Measurements from ENCODE around the gene TRIM33.
A peak's percentile ranks its signal among the peaks of the same experiment; 100 is the strongest.

The TRIM33 gene

DNA sequence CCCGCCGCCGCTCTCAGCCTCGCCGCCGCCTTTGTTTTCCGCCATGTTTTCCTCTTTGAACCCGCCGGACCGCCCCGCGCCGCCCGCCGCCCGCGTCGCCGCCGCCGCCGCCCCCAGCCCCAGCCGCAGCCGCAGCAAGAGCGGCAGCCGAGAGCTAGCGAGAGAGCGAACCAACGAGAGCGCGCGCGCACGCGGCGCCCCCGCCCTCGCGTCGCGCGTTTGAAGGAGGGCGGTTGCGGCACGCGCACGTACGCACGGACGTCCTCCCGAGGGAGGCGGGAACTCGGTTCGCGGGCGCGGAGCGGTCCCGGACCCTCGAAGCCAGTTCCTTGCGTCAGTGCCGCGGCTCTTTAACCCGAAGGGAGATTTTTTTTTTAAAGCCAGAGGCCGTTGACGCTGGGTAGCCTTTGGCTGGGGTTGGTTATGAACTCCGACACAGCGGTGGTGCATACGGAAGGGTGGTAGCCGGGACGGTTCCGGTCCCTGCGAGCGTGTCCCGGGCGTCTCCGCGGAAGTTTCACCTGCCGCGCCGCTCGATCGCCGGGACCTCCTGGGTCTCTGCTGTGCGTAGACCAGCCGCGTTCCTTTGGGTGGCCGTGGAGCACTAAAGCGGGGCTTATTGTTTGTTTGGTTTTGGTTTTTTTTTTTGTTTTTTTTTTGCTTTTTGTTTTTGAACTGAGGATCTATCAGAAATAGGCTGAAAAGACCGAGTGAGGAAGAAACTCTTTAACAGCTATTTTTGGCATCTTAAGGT lies at the start of gene TRIM33:
Gene TRIM33, minus strand, starts transcription at position 172 of the 754 bp plus-strand sequence. Its CDS starts 127 bp downstream, at position 45.
- DNase-seq (ENCODE audit: low read depth, low spot score), result peak; percentile 80

GRCh38 chr1:114559356-114559755 lies 48.4 kb upstream of the TRIM33 start:
- no peak for DNase-seq (ENCODE audit: low read depth, low spot score)

- no peak for DNase-seq (ENCODE audit: low read depth, low spot score)
Measured at GRCh38 chr1:114558544-114558943, 47.5 kb upstream of the TRIM33 start.

GRCh38 chr1:114554577-114554976 lies 43.6 kb upstream of the TRIM33 start:
- DNase-seq (ENCODE audit: low read depth, low spot score), result no peak

GRCh38 chr1:114552106-114552639 lies 41.2 kb upstream of the TRIM33 start:
- DNase-seq (ENCODE audit: low read depth, low spot score), result no peak

DNA sequence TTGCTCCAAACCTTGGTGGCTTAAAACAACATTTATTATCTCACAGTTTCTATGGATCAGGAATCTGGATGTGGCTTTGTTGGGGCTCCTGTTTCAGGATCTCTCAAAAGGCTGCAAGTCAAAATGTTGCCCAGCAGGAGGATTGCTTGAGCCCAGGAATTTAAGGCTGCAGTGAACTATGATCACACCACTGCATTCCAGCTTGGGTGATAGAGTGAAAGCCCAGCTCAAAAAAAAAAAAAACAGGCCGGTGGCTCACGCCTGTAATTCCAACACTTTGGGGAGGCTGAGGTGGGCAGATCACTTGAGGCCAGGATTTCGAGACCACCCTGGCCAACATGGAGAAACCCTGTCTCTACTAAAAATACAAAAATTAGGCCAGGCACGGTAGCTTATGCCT lies 40.4 kb upstream of the TRIM33 start:
- peak; percentile 12 for DNase-seq (ENCODE audit: low read depth, low spot score)

GRCh38 chr1:114550336-114550735 lies 39.3 kb upstream of the TRIM33 start:
- DNase-seq (ENCODE audit: low read depth, low spot score), result no peak

- DNase-seq (ENCODE audit: low read depth, low spot score), result no peak
Measured at GRCh38 chr1:114549137-114549536, 38.1 kb upstream of the TRIM33 start.

- no peak for DNase-seq (ENCODE audit: low read depth, low spot score)
Measured at GRCh38 chr1:114547076-114547475, 36.1 kb upstream of the TRIM33 start.

DNA sequence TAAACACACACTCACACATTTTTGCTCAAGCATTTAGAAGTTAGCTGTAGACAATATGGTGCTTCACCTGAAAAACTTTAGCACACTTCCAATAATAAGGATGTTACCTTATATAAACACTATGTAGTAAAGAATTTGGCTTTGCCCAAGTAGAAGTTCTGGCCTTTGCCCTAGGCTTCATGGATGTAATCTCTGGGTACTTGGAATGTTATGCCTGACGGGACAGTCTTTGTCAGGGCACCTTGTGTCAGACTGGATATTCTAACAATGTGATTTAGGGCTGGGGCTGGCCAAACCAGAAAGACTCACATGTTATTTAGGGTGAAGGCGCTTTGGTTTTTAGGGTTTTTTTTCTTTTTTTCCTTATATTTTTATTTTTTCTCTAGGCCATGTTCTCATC lies 34.8 kb upstream of the TRIM33 start:
- no peak for DNase-seq (ENCODE audit: low read depth, low spot score)

- DNase-seq (ENCODE audit: low read depth, low spot score), result no peak
Measured at GRCh38 chr1:114545315-114545714, 34.3 kb upstream of the TRIM33 start.

- no peak for DNase-seq (ENCODE audit: low read depth, low spot score)
Measured at GRCh38 chr1:114540821-114541220, 29.8 kb upstream of the TRIM33 start.

GRCh38 chr1:114540272-114540671 lies 29.3 kb upstream of the TRIM33 start:
- DNase-seq (ENCODE audit: low read depth, low spot score), result no peak

DNA sequence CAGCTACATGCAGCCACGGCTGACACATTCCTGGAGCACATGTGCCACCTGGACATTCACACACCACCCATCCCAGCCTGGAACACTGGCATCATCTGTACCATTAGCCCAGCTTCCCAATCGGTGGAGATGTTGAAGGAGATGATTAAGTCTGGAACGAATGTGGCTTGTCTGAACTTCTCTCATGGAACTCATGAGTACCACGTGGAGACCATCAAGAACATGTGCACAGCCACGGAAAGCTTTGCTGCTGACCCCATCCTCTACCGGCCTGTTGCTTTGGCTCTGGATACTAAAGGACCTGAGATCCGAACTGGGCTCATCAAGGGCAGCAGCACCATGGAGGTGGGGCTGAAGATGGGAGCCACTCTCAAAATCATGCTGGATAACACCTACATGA lies 25.0 kb upstream of the TRIM33 start:
- no peak for DNase-seq (ENCODE audit: low read depth, low spot score)

GRCh38 chr1:114535401-114535800 lies 24.4 kb upstream of the TRIM33 start:
- DNase-seq (ENCODE audit: low read depth, low spot score), result no peak

DNA sequence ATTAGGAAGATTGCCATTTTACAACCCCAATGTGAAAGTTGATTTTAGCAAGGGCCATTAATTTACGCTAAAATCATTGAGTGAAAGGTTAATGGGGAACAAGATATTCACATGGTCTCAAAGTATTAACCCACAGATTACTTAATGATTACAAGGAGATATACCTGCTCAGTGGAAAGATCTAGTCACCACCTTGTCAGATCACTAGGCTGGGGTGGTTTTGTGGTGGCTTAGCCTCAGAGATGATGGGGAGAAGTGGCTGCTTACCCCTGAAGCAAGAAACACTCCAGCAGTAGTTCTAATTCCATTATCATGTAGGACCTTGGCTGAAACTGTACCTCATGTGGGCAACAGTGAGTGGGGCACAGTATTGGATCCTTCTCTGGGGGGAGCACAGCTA lies 20.1 kb upstream of the TRIM33 start:
- DNase-seq (ENCODE audit: low read depth, low spot score), result no peak

GRCh38 chr1:114530224-114530623 lies 19.2 kb upstream of the TRIM33 start:
- DNase-seq (ENCODE audit: low read depth, low spot score), result no peak

GRCh38 chr1:114524944-114525343 lies 13.9 kb upstream of the TRIM33 start:
- no peak for DNase-seq (ENCODE audit: low read depth, low spot score)

DNA sequence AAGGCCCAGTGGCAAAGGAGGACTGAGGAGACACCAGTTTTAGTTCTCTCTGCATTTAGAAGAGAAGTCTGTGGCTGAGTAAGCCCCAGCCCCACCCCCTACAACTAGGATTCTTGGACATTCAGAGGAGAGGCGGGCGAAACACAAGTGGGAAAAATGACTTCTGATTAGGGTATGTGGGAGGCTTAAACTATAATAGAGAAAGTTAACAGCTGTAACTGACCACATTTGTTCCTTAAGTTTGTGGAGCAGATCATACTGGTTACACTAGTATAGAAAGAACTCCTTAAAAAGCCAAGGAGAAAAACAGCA lies 11.2 kb upstream of the TRIM33 start:
- no peak for DNase-seq (ENCODE audit: low read depth, low spot score)

DNA sequence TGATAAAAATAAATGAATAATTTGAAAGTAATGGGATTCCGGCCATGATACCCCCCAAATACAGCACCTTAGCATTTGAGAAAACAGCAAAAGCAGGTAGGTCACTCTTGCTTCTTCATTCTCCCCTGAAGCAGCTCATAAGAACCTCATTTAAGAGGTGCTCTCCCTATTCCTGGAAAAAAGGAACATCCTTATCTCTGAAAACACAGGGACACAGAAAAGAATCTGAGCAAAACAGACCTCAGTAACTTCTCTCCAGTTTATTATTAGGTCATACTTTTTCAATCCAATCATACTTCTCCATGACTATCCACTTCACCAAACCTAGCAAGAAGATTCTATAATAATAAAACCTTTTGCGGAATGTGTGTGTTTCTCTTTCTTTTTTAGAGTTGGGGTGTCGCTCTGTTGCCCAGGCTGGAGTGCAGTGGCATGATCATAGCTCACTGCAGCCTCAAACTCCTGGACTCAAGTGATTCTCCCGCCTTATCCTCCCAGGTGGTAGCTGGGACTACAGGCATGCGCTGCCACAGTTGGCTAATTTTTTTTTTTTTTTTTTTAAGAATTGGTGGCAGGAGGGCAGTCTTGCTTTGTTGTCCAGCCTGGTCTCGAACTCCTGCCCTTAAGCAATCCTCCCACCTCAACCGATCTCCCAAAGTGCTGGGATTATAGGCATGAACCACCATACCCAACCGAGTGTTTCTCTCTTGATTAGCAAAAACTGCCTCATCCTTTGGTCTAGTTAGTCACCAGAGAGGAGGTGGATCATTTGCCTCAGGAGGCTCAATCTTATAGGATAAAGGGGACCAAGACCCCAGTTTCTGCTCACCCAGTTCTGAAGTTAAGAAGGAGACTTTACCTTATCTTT lies 10.6 kb upstream of the TRIM33 start:
- no peak for DNase-seq (ENCODE audit: low read depth, low spot score)

GRCh38 chr1:114517348-114517747 lies 6.3 kb upstream of the TRIM33 start:
- DNase-seq (ENCODE audit: low read depth, low spot score), result no peak

DNA sequence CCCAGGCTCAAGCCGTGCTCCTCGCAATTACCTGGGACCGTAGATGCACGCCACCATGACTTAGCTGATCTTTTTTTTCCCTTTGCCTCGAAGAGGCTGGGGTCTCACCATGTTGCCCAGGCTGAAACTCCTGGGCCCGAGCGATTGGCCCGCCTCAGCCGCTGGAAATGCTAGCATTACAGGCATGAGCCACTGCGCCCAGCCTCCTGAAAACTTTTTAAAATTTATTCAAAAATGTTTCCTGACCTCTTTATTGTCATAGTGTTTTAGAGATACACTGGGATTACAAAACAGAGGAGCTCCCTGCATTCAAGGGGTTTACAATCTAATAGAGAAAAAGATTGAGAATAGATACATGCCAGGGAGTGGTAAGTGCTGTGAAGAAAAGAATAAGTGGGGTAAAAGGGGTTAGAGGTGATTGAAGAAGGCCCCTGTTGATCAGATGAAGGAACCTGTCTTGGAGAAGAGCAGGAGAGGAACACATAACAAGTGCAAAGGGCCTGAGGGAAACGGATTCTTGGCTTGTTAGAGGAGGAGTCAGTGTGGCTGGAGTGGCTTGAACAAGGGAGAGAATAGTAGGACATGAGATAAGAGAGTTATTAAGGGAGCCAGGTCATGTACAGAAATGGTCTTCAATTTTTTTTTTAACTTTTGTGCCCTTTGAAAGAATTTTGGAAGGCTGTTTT lies 1.7 kb upstream of the TRIM33 start:
- no peak for DNase-seq (ENCODE audit: low read depth, low spot score)
